Smooth muscle cell (in vitro differentiated cells): Measurements from ENCODE around the gene CD1D. TPM values are rescaled to one million over a fixed set of nuclear protein-coding genes. Genes with fewer than 3 reads are reported as not detected.

Experiments used
- DNase-seq: peaks from one replicate; lab custom pipeline; 2025; ENCODE audit not compliant: unreplicated experiment; lab: John Stamatoyannopoulos, UW
- H2AFZ ChIP-seq: fragments of 200-600 bp; sonication (generic); 2 replicates; pipeline ENCODE4 v1.6.0; 2016; ENCODE audit warnings: antibody characterized with exemption, low read depth, mild to moderate bottlenecking
- H3F3A ChIP-seq: fragments of 200-600 bp; sonication (generic); 2 replicates; pipeline ENCODE4 v1.6.0; 2017; ENCODE audit warnings: antibody characterized with exemption, low read depth
- H3K27ac ChIP-seq: fragments of 200-600 bp; sonication (generic); 2 replicates; pipeline ENCODE4 v1.5.1; 2016; ENCODE audit warnings: low read depth, mild to moderate bottlenecking
- H3K27me3 ChIP-seq: fragments of 200-600 bp; sonication (generic); 2 replicates; pipeline ENCODE4 v1.6.1; 2016; ENCODE audit warnings: low read depth, mild to moderate bottlenecking
- H3K36me3 ChIP-seq: fragments of 200-600 bp; sonication (generic); 2 replicates; pipeline ENCODE4 v1.5.1; 2016; ENCODE audit warnings: low read depth
- H3K4me1 ChIP-seq: fragments of 200-600 bp; sonication (generic); 2 replicates; pipeline ENCODE4 v1.5.1; 2016; ENCODE audit warnings: low read depth
- H3K4me2 ChIP-seq: fragments of 200-600 bp; sonication (generic); 2 replicates; pipeline ENCODE4 v1.6.0; 2016; ENCODE audit warnings: mild to moderate bottlenecking
- H3K4me3 ChIP-seq: fragments of 200-600 bp; sonication (generic); 2 replicates; pipeline ENCODE4 v1.5.1; 2016; ENCODE audit warnings: mild to moderate bottlenecking
- H3K79me2 ChIP-seq: fragments of 200-600 bp; sonication (generic); 2 replicates; pipeline ENCODE4 v1.6.0; 2016; ENCODE audit warnings: low read depth, mild to moderate bottlenecking
- H3K9ac ChIP-seq: fragments of 200-600 bp; sonication (generic); 2 replicates; pipeline ENCODE4 v1.6.0; 2016; ENCODE audit warnings: low read depth
- H3K9me3 ChIP-seq: fragments of 200-600 bp; sonication (generic); replicated peaks from 2 replicates; pipeline ENCODE4 v1.5.1; 2016; ENCODE audit warnings: low read depth
- H4K20me1 ChIP-seq: fragments of 200-600 bp; sonication (generic); 2 replicates; pipeline ENCODE4 v1.6.0; 2016; ENCODE audit warnings: low read depth
- CTCF ChIP-seq: fragments of 200-600 bp; sonication (generic); IDR thresholded peaks from 2 replicates; pipeline ENCODE4 v1.5.1; 2017; ENCODE audit warnings: borderline replicate concordance, mild to moderate bottlenecking, antibody characterized with exemption; ENCODE audit not compliant: insufficient read depth, poor library complexity, severe bottlenecking
- WGBS: methylation state at CpG from one replicate; pipeline ENCODE4 v1.1.7; 2016; ENCODE audit warnings: low lambda C conversion rate; 5-methylcytosine and 5-hydroxymethylcytosine counted together
- polyA plus RNA-seq: library from polyadenylated mRNA; unstranded; fragments of >200 nt; fragmentation: Nextera tagmentation; extraction: Ambion mirVana; gene quantifications from 2 replicates; pipeline ENCODE4 v1.2.1, GENCODE V29; 2016
- total RNA-seq: library from RNA; depleted of rRNA; stranded (reverse); fragments of >200 nt; gene quantifications from 2 replicates; pipeline ENCODE4 v1.2.3, GENCODE V29; 2014

CD1D gene
- total and polyA plus RNA-seq, 2 experiments from 2014 or later: 2.7 to 3.3 TPM

- WGBS: 96% methylated on average over 1 of the region's 1 CpG
- Histone ChIP-seq H3K27ac (no peak overlapping the region), H3K79me2 (no peaks in the 10 kb centered on the region), H3K36me3 (no peaks in the 10 kb centered on the region), H4K20me1 (no peaks in the 10 kb centered on the region), H3K9ac (no peak overlapping the region), H3F3A (no peaks in the 10 kb centered on the region), H3K9me3 (no peaks in the 10 kb centered on the region), H2AFZ (no peak overlapping the region), H3K4me1 (no peaks in the 10 kb centered on the region), H3K4me2 (no peak overlapping the region), H3K27me3 (no peaks in the 10 kb centered on the region), H3K4me3 (no peak overlapping the region)
- no peak for DNase-seq
- TF ChIP-seq CTCF: no peak
Measured at GRCh38 chr1:158155673-158156072, 25.0 kb upstream of the CD1D start.

- Histone ChIP-seq H3K27ac (no peak overlapping the region), H3K36me3 (no peaks in the 10 kb centered on the region), H3K27me3 (peaks cover 8% of the 10 kb centered on the region), H4K20me1 (no peaks in the 10 kb centered on the region), H3K4me1 (no peaks in the 10 kb centered on the region), H3F3A (no peaks in the 10 kb centered on the region), H3K4me3 (no peak overlapping the region), H3K9ac (no peak overlapping the region), H3K9me3 (no peaks in the 10 kb centered on the region), H2AFZ (no peak overlapping the region), H3K79me2 (no peaks in the 10 kb centered on the region), H3K4me2 (no peak overlapping the region)
- DNase-seq: no peak
- no peak for TF ChIP-seq CTCF
Measured at GRCh38 chr1:158159597-158159996, 21.1 kb upstream of the CD1D start.

- Histone ChIP-seq H3K4me1 (no peaks in the 10 kb centered on the region), H3F3A (no peaks in the 10 kb centered on the region), H3K4me2 (no peak overlapping the region), H3K36me3 (no peaks in the 10 kb centered on the region), H2AFZ (no peak overlapping the region), H4K20me1 (no peaks in the 10 kb centered on the region), H3K4me3 (no peak overlapping the region), H3K27me3 (peaks cover 8% of the 10 kb centered on the region), H3K9ac (no peak overlapping the region), H3K27ac (no peak overlapping the region), H3K79me2 (no peaks in the 10 kb centered on the region), H3K9me3 (no peaks in the 10 kb centered on the region)
- no peak for DNase-seq
- no peak for TF ChIP-seq CTCF
- 83% methylated on average over 2 of the region's 2 CpGs for WGBS
Measured at GRCh38 chr1:158161446-158161845, 19.2 kb upstream of the CD1D start.
